Muscle of leg (tissue), 11 donors: Measurements from ENCODE around the gene CDK5R2. TPM values are rescaled to one million over a fixed set of nuclear protein-coding genes. Genes with fewer than 3 reads are reported as not detected.

Experiments
- DNase-seq: peaks from one replicate; pipeline ENCODE4 v3.0.0; 2013
- H3K27ac ChIP-seq: one replicate; pipeline ENCODE4 v1.5.1; 2013; ENCODE audit warnings: mild to moderate bottlenecking, low read length, control low read depth
- H3K27me3 ChIP-seq: one replicate; pipeline ENCODE4 v1.6.1; 2013; ENCODE audit warnings: low read length; ENCODE audit not compliant: control insufficient read depth, insufficient read depth
- H3K36me3 ChIP-seq: one replicate; pipeline ENCODE4 v1.6.1; 2013; ENCODE audit warnings: low read length; ENCODE audit not compliant: control insufficient read depth, insufficient read depth
- H3K4me1 ChIP-seq: one replicate; pipeline ENCODE4 v1.6.1; 2013; ENCODE audit warnings: low read length; ENCODE audit not compliant: control insufficient read depth, insufficient read depth
- H3K4me3 ChIP-seq: one replicate; pipeline ENCODE4 v1.5.1; 2013; ENCODE audit warnings: low read length, control low read depth
- H3K9me3 ChIP-seq: replicated peaks from 2 replicates; pipeline ENCODE4 v1.6.1; 2013; ENCODE audit warnings: low read depth, low read length; ENCODE audit not compliant: control insufficient read depth
- WGBS: methylation state at CpG from one replicate; pipeline ENCODE4 v1.1.5; 2013; ENCODE audit warnings: missing lambda C conversion rate; ENCODE audit not compliant: insufficient coverage; 5-methylcytosine and 5-hydroxymethylcytosine counted together
- polyA plus RNA-seq, 8 donors: library from polyadenylated mRNA; unstranded; fragments of 120-200 nt; gene quantifications; one replicate each; pipeline versions ENCODE4 v1.2.1 to v1.2.3, GENCODE V29; 2013; ENCODE audit warnings: inconsistent platforms in 1 of 8, low replicate concordance in 1 of 8; ENCODE audit not compliant: insufficient read length in 8 of 8, insufficient read depth in 1 of 8
- total RNA-seq: library from RNA; stranded (reverse); fragments of 120-200 nt; gene quantifications from one replicate; pipeline ENCODE4 v1.2.4, GENCODE V29; 2013

The CDK5R2 gene
- total and polyA plus RNA-seq, 9 donors, result 0.04 to 0.16 (median 0.08) TPM; not detected in 3

DNA sequence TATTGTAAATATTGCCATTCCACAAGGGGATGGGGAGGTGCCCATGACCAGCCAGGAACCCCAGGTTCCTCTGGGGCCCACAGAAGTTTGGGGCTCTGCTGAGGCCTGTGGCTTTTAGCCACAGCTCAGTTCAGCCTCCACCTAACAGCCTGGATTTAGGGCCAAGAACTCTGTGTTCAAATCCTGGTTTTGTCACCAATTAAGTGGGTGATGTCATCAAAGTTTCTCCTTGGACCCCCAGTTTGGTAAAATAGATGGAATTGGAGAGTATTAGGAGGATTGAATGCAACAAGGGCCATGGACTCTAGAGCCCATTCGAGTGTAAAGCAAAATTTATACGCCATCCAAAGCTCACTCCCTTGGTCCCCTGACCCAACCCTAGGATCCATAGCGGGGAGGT lies 28.7 kb downstream of the CDK5R2 start:
- H3K27me3 ChIP-seq, result peaks cover 100% of the 10 kb centered on the region
- WGBS, result no CpG with 5 or more reads among the region's 3 CpGs
- no peak overlapping the region for H3K27ac ChIP-seq

DNA sequence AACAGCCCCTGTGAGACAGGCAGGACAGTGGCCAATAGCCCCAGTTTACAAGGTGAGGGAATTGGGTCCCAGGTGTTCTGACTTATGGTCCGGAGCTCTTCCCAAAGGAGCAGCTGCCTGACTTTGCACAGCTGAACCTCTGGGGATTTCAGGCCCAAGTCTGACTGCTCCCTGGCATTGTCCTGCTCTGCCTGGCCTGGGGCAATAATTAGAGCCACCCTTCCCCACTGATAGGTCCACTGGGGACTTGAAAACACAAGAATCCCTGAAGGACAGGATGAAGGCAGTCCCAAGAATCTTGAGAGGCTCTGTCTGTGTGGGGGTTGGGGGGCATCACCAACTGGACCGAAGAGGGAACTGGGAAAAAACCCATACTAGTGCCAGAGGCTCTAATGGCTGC lies 29.2 kb downstream of the CDK5R2 start:
- Histone ChIP-seq H3K4me3 (no peak overlapping the region), H3K27me3 (peaks cover 100% of the 10 kb centered on the region), H3K9me3 (no peaks in the 10 kb centered on the region), H3K4me1 (peaks cover 25% of the 10 kb centered on the region), H3K36me3 (no peaks in the 10 kb centered on the region), H3K27ac (no peak overlapping the region)
- WGBS, result 63% methylated on average over 1 of the region's 2 CpGs
- DNase-seq, result no peak

More for the DNA sequence above, 28.7 kb downstream of the CDK5R2 start:
- H3K9me3 ChIP-seq, result no peaks in the 10 kb centered on the region
- H3K36me3 ChIP-seq, result no peaks in the 10 kb centered on the region
- H3K4me3 ChIP-seq, result no peak overlapping the region
- DNase-seq, result no peak
- peaks cover 21% of the 10 kb centered on the region for H3K4me1 ChIP-seq

DNA sequence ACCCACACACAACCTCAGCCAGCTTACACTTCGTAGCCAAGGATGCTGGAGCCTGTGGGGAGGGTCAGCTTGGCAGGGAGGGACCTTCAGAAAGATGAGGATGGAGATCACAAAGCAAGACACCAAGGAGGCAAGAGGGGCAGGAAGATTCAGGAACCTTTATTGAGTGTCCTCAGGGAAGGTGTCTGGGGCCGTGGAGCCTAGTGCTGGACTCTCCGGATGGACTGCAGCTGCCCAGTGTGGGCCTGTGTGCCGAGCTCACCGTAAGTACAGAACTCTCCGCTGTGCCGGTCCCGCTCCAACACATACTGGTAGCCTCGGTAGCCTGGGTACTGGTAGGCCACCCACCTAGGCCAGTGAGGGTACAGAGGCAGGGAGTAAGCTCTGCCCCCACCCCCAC lies 30.6 kb downstream of the CDK5R2 start:
- peaks cover 100% of the 10 kb centered on the region for H3K27me3 ChIP-seq
- WGBS, result 6% methylated on average over 4 of the region's 9 CpGs
- no peak overlapping the region for H3K27ac ChIP-seq
- no peak for DNase-seq
- H3K36me3 ChIP-seq, result no peaks in the 10 kb centered on the region
- no peak overlapping the region for H3K4me3 ChIP-seq
- no peaks in the 10 kb centered on the region for H3K9me3 ChIP-seq
- H3K4me1 ChIP-seq, result peaks cover 17% of the 10 kb centered on the region

DNA sequence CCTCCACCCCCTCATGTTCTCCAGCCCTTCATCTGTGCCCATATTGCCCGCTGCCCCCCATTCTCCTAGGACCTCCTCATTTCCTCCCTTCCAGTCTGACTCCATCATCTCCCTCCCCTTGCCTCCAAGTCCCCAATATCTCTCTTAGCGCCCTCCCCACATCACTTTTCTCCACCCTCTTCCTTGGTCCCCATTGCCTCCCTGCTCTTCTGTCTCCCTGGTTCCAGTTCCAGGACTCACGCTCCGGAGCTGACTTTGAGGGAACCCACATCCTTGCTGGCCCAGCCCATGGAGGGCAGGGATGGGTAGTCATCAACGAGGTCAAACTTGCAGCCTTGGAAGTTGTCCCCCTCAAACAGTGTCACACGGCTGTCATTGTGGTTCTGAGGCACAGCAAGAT lies 31.1 kb downstream of the CDK5R2 start:
- Histone ChIP-seq H3K4me3 (no peak overlapping the region), H3K27me3 (peaks cover 100% of the 10 kb centered on the region), H3K9me3 (no peaks in the 10 kb centered on the region), H3K4me1 (peaks cover 15% of the 10 kb centered on the region), H3K27ac (no peak overlapping the region), H3K36me3 (no peaks in the 10 kb centered on the region)
- 7% methylated on average over 6 of the region's 6 CpGs for WGBS
- no peak for DNase-seq

DNA sequence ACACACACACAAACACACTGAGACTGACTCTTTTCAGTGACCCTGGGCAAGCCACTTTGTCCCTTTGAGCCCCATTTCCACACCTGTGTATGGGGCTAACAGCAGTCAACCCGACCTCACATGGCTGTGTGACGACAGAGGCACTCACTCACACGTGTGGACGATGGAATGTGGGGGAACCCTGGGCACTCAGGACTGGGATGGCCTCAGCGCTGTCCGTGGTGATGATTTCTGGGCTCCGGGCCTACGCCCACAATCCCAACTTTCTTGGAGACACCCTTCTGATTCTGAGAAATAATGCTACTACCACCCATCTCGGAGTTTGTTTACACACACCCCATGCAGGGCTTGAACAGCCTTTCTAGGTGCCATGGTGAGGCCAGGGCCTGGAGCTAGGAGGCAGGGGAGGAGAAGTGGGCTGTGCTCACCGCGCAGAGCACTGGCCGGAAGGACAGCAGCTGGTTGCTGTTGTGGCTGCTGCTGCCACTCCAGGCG lies 32.3 kb downstream of the CDK5R2 start:
- DNase-seq, result peak; percentile 22
- no peak overlapping the region for H3K27ac ChIP-seq

DNA sequence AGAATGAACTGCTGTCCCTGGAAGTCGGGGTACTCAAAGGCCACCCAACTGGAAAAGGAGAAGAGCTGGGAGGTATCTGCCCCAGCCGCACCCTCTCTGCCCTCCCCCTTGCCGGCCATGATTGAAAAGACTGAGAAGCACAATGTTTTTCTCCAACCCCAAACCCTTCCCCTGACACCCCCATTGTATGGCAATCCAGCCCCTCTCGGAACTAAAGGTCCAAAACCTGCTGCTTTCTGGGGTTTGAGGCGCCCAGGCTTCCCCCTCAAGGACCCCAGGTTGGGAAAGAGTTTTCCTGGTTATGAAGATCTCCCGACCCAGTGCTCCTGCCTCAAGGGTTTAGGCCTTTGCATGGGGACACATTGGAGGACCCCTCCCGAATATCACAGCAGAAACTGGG lies 32.7 kb downstream of the CDK5R2 start:
- peaks cover 100% of the 10 kb centered on the region for H3K27me3 ChIP-seq
- no peak overlapping the region for H3K4me3 ChIP-seq
- no peak overlapping the region for H3K27ac ChIP-seq
- H3K4me1 ChIP-seq, result peaks cover 31% of the 10 kb centered on the region
- H3K9me3 ChIP-seq, result no peaks in the 10 kb centered on the region
- H3K36me3 ChIP-seq, result no peaks in the 10 kb centered on the region
- WGBS, result 14% methylated on average over 2 of the region's 7 CpGs
- no peak for DNase-seq

More for the DNA sequence above, 32.3 kb downstream of the CDK5R2 start:
- Histone ChIP-seq H3K27me3 (peaks cover 100% of the 10 kb centered on the region), H3K4me1 (peaks cover 26% of the 10 kb centered on the region), H3K9me3 (no peaks in the 10 kb centered on the region), H3K4me3 (no peak overlapping the region), H3K36me3 (no peaks in the 10 kb centered on the region)
- WGBS, result 4% methylated on average over 8 of the region's 13 CpGs

DNA sequence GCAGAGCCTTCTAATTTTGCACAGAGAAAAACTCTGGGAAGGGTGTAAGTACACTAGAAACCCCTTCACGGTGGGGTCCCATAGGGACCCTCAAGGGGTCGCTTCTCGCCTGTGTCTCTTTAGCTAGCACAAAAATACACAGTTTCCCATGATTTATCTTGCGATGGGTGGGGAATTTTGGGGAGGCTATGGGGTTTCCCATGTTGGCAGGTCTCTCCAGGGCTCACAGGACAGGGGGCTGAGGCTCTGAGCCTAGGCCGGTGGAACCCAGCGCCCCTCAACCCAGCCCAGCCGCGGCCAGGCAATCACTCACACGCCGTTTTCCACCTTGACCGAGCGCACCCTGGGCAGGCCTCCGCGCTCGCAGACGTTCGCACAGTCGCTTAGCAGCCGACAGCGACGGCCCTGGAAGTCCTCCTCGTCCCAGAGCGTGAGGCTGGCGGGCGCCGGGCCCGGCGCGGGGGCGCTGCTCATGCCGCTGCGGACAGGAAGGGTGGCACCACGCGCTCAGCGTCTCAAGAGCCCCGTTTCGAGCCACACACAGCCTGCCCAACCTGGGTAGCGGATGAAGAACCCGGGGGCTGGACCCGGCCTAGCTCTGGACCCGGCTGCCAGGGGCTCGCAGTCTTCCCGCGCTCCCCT lies 33.4 kb downstream of the CDK5R2 start:
- H3K27me3 ChIP-seq, result peaks cover 100% of the 10 kb centered on the region
- H3K36me3 ChIP-seq, result no peaks in the 10 kb centered on the region
- no peak overlapping the region for H3K4me3 ChIP-seq

DNA sequence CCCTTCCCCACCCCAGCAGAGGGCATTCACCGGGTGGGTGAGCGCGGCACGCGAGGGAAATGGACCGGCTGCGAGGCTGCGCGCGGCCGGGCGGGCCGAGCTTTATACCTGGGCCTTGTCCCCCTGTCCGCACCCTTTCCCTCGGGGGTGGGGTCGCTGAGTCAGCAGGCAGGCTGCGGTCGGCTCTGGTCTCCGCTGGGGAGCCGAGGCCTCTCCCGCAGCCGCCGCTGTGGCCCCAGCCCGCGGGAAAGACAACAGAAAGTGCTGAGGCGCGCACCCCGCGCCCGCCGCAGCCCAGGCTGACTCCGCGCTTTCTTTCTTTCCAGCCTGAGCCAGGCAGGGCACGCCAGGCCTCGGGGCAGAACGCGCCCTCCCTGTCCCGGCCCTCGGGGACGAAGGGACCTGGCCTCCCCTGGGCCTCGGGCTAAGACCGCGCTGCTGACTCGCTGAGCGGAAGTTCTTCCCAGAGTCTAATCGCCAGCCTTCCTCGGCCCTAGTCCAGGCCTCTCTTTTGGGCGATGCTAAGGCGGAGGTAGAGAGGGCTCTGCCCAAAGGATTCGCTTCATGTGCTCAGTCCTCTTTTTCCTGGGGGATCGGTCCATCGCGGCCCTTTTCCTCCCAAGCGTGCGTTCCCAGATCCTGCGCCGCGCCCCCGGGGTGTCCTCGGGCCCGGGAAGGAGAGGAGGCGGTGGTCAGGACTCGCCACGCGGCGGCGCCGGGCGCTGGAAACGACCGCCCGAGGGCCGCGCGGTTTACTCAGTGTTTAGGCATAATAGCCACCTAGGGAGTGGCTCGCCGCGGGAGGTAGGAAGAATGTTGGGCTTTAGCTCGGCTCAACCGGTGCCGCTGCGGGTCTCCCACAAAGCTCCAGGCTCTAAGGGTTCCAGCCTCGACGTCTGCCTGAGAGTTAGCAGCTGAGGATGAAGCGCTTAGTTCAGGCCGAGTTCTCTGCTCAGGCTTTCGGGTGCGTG lies 34.2 kb downstream of the CDK5R2 start, which contains the start of gene CRYBA2:
Gene CRYBA2 (minus strand): TSS at position 78 of the 971 bp plus-strand sequence. CDS start 246 bp downstream, outside the sequence.
- H3K9me3 ChIP-seq, result no peaks in the 10 kb centered on the region
- WGBS, result under 1% methylated on average over 84 of the region's 88 CpGs

More for the DNA sequence above, 33.4 kb downstream of the CDK5R2 start:
- under 1% methylated on average over 40 of the region's 44 CpGs for WGBS
- Histone ChIP-seq H3K4me1 (peaks cover 36% of the 10 kb centered on the region), H3K9me3 (no peaks in the 10 kb centered on the region), H3K27ac (no peak overlapping the region)
- no peak for DNase-seq

DNA sequence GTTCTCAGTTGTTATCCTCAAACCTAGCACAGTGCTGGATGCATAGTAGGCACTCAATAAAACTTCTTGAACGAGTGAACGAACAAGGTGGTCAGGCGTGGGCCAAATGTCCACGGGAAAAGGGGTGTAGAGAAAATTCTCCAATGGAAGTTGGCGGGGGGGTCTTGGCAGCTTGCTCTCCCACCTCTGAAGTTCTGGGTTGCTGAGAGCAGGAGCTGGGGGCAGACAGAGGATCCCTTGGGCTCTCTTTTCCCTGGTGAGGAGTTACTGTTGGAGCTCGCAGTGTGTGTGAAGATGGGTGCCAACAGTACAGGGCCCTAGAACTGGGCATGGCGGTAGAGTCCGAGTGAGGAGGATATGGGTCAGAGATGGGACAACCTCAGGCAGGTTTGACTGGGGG lies 36.1 kb downstream of the CDK5R2 start:
- no peak overlapping the region for H3K4me3 ChIP-seq
- peaks cover 45% of the 10 kb centered on the region for H3K4me1 ChIP-seq
- H3K27me3 ChIP-seq, result peaks cover 98% of the 10 kb centered on the region
- no peak overlapping the region for H3K27ac ChIP-seq
- no peaks in the 10 kb centered on the region for H3K9me3 ChIP-seq
- DNase-seq, result no peak
- 27% methylated on average over 5 of the region's 8 CpGs for WGBS
- H3K36me3 ChIP-seq, result no peaks in the 10 kb centered on the region

More for the DNA sequence above, 34.2 kb downstream of the CDK5R2 start, which contains the start of gene CRYBA2:
- Histone ChIP-seq H3K36me3 (no peaks in the 10 kb centered on the region), H3K27ac (no peak within 1 kb of the TSS), H3K4me1 (peaks cover 39% of the 10 kb centered on the region), H3K27me3 (peaks cover 99% of the 10 kb centered on the region), H3K4me3 (no peak within 1 kb of the TSS)
- no peak for DNase-seq
